ENCODE results near the gene TRAPPC10. TPM values are rescaled to one million over a fixed set of nuclear protein-coding genes. Genes with fewer than 3 reads are reported as not detected.
"Not testable (repeated sequence)": the region's sequence is repeated elsewhere in the genome, so short reads cannot be mapped to it uniquely, and the experiment has no call there.

Gene TRAPPC10
- total RNA-seq, 2 donors from 2014 or later = 46.6 to 50.2 TPM

GRCh38 chr21:44145616-44146015 is 133.5 kb downstream of the TRAPPC10 start:
- DNase-seq; H3K36me3 ChIP-seq; H3K4me1 ChIP-seq; H3K27ac ChIP-seq; H3K4me3 ChIP-seq; H3K9me3 ChIP-seq; intact Hi-C loops (cut with DNase I); H3K27me3 ChIP-seq; H3K9ac ChIP-seq (ENCODE audit: low read depth in 2 of 2, low read length in 2 of 2): not testable (repeated sequence)

- H3K4me1 ChIP-seq; H3K4me3 ChIP-seq; H3K27me3 ChIP-seq; H3K9me3 ChIP-seq; DNase-seq; intact Hi-C loops (cut with DNase I); H3K9ac ChIP-seq (ENCODE audit: low read depth in 2 of 2, low read length in 2 of 2); H3K27ac ChIP-seq; H3K36me3 ChIP-seq: not testable (repeated sequence)
Observed at GRCh38 chr21:44147108-44147507, 135.0 kb downstream of the TRAPPC10 start.

GRCh38 chr21:44150255-44150654 is 138.1 kb downstream of the TRAPPC10 start:
- H3K4me1 ChIP-seq; H3K9me3 ChIP-seq; H3K27me3 ChIP-seq; intact Hi-C loops (cut with DNase I); H3K9ac ChIP-seq (ENCODE audit: low read depth in 2 of 2, low read length in 2 of 2); DNase-seq; H3K36me3 ChIP-seq; H3K27ac ChIP-seq; H3K4me3 ChIP-seq: not testable (repeated sequence)

GRCh38 chr21:44153214-44153888 is 141.2 kb downstream of the TRAPPC10 start:
- H3K9ac ChIP-seq (ENCODE audit: low read depth in 2 of 2, low read length in 2 of 2); DNase-seq; H3K27me3 ChIP-seq; intact Hi-C loops (cut with DNase I); H3K9me3 ChIP-seq; H3K27ac ChIP-seq; H3K4me1 ChIP-seq; H3K4me3 ChIP-seq; H3K36me3 ChIP-seq: not testable (repeated sequence)

GRCh38 chr21:44153889-44154228 is 141.8 kb downstream of the TRAPPC10 start:
- H3K9ac ChIP-seq (ENCODE audit: low read depth in 2 of 2, low read length in 2 of 2); H3K4me3 ChIP-seq; DNase-seq; H3K4me1 ChIP-seq; H3K27ac ChIP-seq; H3K9me3 ChIP-seq; intact Hi-C loops (cut with DNase I); H3K36me3 ChIP-seq; H3K27me3 ChIP-seq: not testable (repeated sequence)

GRCh38 chr21:44154816-44155230 is 142.7 kb downstream of the TRAPPC10 start:
- H3K36me3 ChIP-seq; H3K9me3 ChIP-seq; DNase-seq; H3K9ac ChIP-seq (ENCODE audit: low read depth in 2 of 2, low read length in 2 of 2); H3K27me3 ChIP-seq; intact Hi-C loops (cut with DNase I); H3K27ac ChIP-seq; H3K4me3 ChIP-seq; H3K4me1 ChIP-seq: not testable (repeated sequence)

- H3K9ac ChIP-seq (ENCODE audit: low read depth in 2 of 2, low read length in 2 of 2); intact Hi-C loops (cut with DNase I); H3K27ac ChIP-seq; H3K4me1 ChIP-seq; H3K9me3 ChIP-seq; H3K36me3 ChIP-seq; H3K4me3 ChIP-seq; H3K27me3 ChIP-seq; DNase-seq: not testable (repeated sequence)
Observed at GRCh38 chr21:44155231-44155993, 143.3 kb downstream of the TRAPPC10 start.

- H3K36me3 ChIP-seq; H3K4me1 ChIP-seq; H3K27me3 ChIP-seq; H3K4me3 ChIP-seq; H3K9me3 ChIP-seq; H3K9ac ChIP-seq (ENCODE audit: low read depth in 2 of 2, low read length in 2 of 2); DNase-seq; H3K27ac ChIP-seq; intact Hi-C loops (cut with DNase I): not testable (repeated sequence)
Observed at GRCh38 chr21:44155994-44156380, 143.9 kb downstream of the TRAPPC10 start.

Other genes starting within 250 kb of the TRAPPC10 start
- gene CSTB, start 236.0 kb upstream of the TRAPPC10 start, total RNA-seq = 10 to 100 TPM; 67.5 to 86.6 TPM
- gene RRP1, start 222.7 kb upstream of the TRAPPC10 start, total RNA-seq = 10 to 100 TPM; 14.5 to 25.7 TPM
- gene AGPAT3, start 147.1 kb upstream of the TRAPPC10 start, total RNA-seq = 100 to 1,000 TPM in 1 of 2 donors, 10 to 100 TPM in 1; 82.2 to 101 TPM
- 1 to 10 TPM; 2.3 to 3.1 TPM for gene PWP2, start 95.1 kb downstream of the TRAPPC10 start, total RNA-seq
- 10 to 100 TPM in 1 of 2 donors, 1 to 10 TPM in 1; 6.5 to 10.6 TPM for gene GATD3, start 121.4 kb downstream of the TRAPPC10 start, total RNA-seq
- gene ICOSLG, start 228.6 kb downstream of the TRAPPC10 start, total RNA-seq = 1 to 10 TPM; 4.0 to 4.9 TPM
- not detected for gene DNMT3L, start 249.6 kb downstream of the TRAPPC10 start, total RNA-seq